Ovary (tissue), 3 donors: ENCODE measurements around the gene HTRA2.

Source experiments
- CTCF ChIP-seq, 3 donors: fragments of 450-650 bp in 2 of 3; fragments of 200-600 bp in 1 of 3; IDR thresholded peaks; one replicate each; pipeline versions ENCODE4 v1.5.1 to v1.8.0; 2016 to 2022; ENCODE audit warnings: antibody characterized with exemption in 3 of 3, mild to moderate bottlenecking in 1 of 3
- EP300 ChIP-seq: sonication (generic); formaldehyde crosslinking; IDR thresholded peaks from one replicate; pipeline ENCODE4 v1.6.1; 2017; ENCODE audit warnings: antibody characterized with exemption
- POLR2A ChIP-seq: fragments of 450-650 bp; IDR thresholded peaks from one replicate; pipeline ENCODE4 v1.6.1; 2017; ENCODE audit warnings: antibody characterized with exemption, mild to moderate bottlenecking, moderate library complexity
- donor health status: DM: no; HTN: no; CAD: no.

GRCh38 chr2:74564222-74564621 lies 34.5 kb downstream of the HTRA2 start:
- no peak for TF ChIP-seq CTCF (IDR thresholded peaks at IDR 0.05)
- no peak for TF ChIP-seq POLR2A
- no peak for TF ChIP-seq EP300
